Raji (cell line): ENCODE data around the gene PARP12.

ENCODE experiments used
- POLR2A ChIP-seq: IDR thresholded peaks from 2 replicates; pipeline ENCODE4 v1.6.1; 2011; ENCODE audit warnings: low read depth, low read length, control low read depth; ENCODE audit not compliant: insufficient read depth

PARP12 gene

GRCh38 chr7:140062118-140062527 lies 628 bp downstream of the PARP12 start:
- TF ChIP-seq POLR2A: no peak

- no peak for TF ChIP-seq POLR2A
Measured at GRCh38 chr7:140061607-140061930, 1.2 kb downstream of the PARP12 start.

DNA sequence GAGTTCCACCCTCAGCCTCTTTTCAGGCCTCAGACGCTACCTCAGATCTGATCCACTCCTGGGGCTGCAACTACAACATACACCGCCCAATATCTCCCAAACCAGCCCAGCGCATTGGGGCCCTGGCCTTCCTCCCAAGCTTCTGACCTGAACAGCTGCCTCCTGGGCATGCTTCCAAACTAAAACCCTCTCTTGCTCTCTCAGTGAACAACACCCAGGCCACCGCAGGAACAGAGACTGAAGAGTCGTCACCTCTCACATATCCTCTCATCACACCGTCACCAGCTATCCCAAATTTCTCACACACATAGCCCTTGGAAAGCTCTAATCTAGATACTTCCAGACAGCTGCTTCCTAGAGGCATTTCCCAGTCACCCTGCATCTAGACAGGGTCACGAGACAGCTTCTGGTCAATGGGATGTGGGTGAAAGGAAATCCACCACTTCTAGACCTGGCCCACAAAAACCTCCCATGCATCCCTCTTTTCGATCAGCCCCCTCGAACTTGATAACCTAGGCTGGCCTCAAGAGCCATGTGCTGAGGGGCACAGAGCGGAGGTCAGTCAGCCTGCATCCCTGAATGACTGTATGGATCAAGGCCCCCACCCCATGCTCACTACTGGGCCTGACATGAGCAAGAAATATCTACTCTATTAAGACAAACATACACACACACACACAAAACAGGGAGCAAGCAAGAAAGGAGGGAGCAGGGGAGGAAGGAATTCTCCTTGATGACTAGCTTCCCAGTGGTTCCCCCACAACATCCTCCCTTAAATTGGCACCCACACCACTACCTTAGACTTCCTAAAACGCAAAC lies 1.8 kb downstream of the PARP12 start:
- TF ChIP-seq POLR2A: no peak

GRCh38 chr7:140060243-140060630 lies 2.5 kb downstream of the PARP12 start:
- TF ChIP-seq POLR2A: no peak

DNA sequence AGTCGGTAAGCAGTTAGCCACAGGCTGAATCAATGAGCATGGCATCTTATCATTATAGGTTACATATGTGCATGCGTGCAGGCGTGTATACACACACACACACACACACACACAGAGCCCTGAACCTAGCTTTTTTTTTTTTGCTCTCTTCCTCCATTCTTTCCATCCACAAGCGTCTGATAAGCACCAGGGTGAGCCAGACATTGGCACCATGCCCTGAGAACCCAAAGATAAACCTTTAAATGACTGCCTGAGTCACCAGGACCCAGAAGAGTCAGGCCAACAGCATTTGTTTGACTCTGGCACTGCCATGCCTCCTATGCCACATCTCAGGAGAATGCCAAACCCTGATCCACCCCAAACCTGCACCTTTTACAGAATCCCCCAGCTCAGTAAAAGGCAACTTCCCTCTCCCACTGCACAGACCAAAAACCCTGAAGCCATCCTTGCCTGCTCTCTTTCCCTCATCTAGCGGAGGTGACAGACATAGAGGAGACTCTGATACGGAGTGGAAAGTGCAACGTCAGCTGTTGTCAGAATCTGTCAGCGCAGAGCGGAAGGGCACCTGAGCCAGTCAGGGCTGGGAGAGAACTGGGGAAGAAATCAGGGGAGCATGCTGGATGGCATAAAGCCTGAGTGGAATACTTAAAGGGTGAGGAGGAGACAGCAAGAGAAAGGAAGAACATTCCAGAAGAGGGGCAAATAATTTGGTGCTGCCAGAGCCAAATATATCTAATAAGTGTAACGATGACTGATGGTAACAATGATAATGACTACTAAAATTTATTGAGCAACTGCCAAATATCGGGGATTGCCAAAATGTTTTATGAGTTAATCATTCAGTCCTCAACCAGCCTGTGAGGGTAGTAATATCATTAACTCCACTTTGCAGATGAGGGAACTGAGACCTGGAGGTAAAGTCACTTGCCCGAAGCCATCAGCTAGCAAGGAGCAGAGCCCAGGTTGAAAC lies 3.2 kb downstream of the PARP12 start:
- TF ChIP-seq POLR2A: no peak

- TF ChIP-seq POLR2A: no peak
Measured at GRCh38 chr7:140058517-140058916, 4.2 kb downstream of the PARP12 start.

DNA sequence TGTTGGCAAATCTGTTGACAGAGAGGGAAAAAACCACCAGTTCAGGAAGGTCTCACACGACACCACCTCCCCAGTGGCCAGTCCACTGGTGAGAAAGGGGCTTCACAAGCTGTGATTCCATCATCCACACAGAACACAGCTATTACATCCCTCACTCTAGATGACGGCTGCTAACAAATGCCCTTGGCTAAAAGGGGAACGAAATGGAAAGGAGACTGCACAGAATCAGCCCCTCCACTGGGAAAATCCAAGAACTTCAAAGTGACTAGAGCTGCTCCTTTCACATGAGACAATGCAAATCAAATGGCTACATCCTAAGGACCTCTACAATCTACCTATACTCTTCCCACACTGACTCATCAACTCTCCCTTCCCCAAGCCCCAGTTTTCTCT lies 5.6 kb downstream of the PARP12 start:
- no peak for TF ChIP-seq POLR2A

- no peak for TF ChIP-seq POLR2A
Measured at GRCh38 chr7:140056431-140057142, 6.2 kb downstream of the PARP12 start.

DNA sequence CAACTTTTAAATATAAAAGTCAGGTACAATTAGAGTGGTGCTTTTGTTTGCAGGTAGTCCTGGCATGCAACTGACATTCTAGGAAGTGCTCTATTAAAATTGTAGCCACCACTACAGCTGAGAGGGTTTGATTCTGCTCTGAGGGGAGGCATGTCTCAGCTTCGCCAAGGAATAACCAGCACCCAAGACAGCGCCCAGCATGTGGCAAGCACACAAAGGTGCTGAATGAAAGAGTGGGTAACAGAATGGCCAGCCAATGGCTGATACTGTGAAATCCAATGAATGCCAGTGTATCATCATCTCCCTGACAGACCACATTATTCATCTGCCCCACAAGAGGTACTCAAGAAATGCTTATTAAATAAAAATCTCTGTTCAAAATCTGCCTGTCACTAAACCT lies 6.9 kb downstream of the PARP12 start:
- TF ChIP-seq POLR2A: no peak

DNA sequence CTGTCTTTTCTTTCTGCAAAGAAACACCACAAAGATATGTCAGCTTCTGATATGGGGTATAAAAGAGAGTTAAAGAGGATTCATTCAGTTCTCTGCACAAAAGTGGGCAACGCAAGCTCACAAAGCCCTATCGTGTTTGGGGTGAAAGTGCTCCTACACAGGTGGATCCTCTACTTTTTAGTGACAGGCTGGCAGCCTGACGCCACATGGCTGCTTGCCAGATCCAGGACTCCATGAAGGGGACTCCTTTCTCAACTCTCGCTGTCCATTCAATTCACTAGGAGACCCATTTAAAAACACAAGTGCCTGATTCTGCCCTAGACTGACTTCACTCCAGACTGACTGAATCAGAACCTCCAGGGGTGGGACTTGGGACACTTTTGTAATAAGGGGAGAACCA lies 8.0 kb downstream of the PARP12 start:
- TF ChIP-seq POLR2A: no peak

DNA sequence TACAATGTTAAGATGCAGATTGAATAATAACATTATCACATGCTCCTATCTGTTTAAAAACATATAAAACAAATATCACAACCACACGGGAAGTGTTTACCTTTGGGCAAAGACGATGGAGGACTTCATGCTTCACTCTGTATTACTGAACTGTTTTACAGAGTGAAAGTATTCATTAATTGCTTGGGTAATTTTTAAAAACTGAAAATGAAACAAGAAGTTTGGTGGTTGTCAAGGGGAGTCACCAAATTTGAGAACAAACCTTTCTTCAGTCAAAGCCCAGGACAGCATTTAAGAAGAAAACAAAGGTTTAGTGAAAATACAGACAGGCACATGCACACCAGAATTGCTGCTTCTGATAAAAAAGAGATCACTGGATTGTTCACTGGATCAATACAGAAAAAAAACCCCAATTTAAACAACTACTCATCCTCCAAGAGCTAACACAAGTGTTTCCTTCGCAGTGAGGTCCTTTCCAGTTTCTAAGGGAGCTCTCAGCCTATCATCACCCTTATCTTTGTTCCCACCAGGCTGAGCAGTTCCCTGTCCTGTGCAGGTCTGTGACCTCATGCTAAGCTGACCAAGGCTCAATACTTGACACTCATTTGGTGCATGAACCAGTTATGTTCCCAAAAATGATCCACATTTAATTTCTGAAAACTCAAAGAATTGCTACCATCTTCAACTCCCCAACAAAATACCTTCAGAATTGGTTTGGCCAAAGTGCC lies 8.8 kb downstream of the PARP12 start:
- TF ChIP-seq POLR2A: no peak

DNA sequence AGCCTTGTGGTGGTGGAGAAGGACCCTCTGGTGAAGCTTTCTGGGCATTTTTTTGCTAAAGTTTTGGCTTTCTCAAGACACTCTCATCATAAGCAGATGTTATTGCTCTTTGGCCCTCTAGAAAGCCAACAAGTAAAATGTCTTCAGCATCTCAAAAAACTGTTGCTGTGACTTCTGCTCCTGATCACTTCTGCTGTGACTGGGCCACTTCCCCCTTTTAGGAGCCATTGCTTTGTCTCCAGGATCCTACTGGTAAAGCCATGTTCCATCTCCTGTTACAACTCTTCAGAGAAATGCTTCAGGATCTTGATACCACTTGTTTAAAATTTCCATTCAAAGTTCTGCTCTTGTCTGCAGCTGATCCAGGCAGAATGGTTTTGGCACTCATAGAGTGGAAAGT lies 10.9 kb downstream of the PARP12 start:
- TF ChIP-seq POLR2A: no peak

- TF ChIP-seq POLR2A: no peak
Measured at GRCh38 chr7:140050100-140050499, 12.7 kb downstream of the PARP12 start.

DNA sequence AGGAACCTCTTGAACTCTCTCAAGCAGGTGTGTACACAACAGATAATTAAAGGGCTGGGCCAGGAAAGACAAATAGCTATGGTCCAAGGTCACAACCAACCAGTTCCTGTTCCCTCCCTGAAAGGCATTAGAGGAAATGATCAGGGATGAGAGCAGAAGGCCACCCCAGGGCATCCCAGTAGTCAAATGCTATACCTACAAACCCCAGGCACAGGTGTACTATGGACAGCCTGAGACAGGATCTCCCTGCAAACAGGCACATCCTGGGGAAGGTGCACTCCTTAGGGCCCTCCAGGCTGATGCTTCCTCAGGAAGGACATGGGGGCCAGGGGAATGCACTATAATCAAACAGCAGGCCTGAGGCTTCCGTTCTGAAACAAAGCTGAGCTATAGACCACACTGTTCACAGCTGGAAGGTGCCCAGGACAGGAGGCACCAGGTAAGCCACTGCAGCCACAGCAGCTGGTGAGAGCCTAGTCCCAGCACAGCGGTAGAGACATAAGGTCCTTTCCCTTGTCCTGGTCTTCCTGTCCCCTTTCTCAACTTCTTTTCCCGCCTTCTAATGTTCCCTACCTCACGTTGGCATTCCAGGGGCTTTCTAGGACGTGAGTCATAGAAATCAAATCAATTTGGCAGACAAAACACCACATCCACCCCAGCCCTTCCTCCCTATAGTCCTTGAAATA lies 13.3 kb downstream of the PARP12 start:
- no peak for TF ChIP-seq POLR2A
